ENCODE results near the gene SKOR1. TPM values are rescaled to one million over a fixed set of nuclear protein-coding genes. Genes with fewer than 3 reads are reported as not detected.
A peak's percentile ranks its signal among the peaks of the same experiment; 100 is the strongest.

The SKOR1 gene
- total and polyA plus RNA-seq, 9 donors, result 0.05 to 1.2 (median 0.88) TPM

- H3K9me3 ChIP-seq, result no peaks in the 10 kb centered on the region
- no peaks in the 10 kb centered on the region for H3K36me3 ChIP-seq
- intact Hi-C loops (cut with DNase I), result loop anchor here (1.0 to 10.0 kb wide), 8 partner anchors 92 to 349 kb away; partner anchors contain the start of gene PIAS1 (in 1 of the 4)
- peak overlapping the region in 1 of 2 donors; percentile 22 for H3K27ac ChIP-seq
- no peak for TF ChIP-seq POLR2A (IDR thresholded peaks at IDR 0.05)
- TF ChIP-seq EP300 (IDR thresholded peaks at IDR 0.05), result no peak
- no peak for TF ChIP-seq CTCF (IDR thresholded peaks at IDR 0.05)
- WGBS, 3 donors, result 58 to 61% (median 59%) methylated on average over 16 of the region's 16 CpGs
- H3K4me3 ChIP-seq, result no peak overlapping the region
- no peak for DNase-seq
- H3K4me1 ChIP-seq (ENCODE audit: insufficient read depth), result peaks cover 3% of the 10 kb centered on the region
- no peaks in the 10 kb centered on the region for H3K27me3 ChIP-seq
These were observed 37.6 kb downstream of the SKOR1 start for GRCh38 chr15:67862750-67863441.

- H3K9me3 ChIP-seq, result no peaks in the 10 kb centered on the region
- no peaks in the 10 kb centered on the region for H3K27me3 ChIP-seq
- intact Hi-C loops (cut with DNase I), result loop anchor here (1.0 to 10.0 kb wide), 8 partner anchors 91 to 349 kb away; partner anchors contain the start of gene PIAS1 (in 1 of the 4)
- DNase-seq, result peak; percentile 85 to 92 (median 88)
- WGBS, 3 donors, result 2 to 3% (median 2%) methylated on average over 37 to 41 of the region's 41 CpGs
- H3K36me3 ChIP-seq, result no peaks in the 10 kb centered on the region
- peak overlapping the region; percentile 30 for H3K4me3 ChIP-seq
- no peak for TF ChIP-seq POLR2A (IDR thresholded peaks at IDR 0.05)
- peak; percentile 88 to 95 (median 94) for TF ChIP-seq CTCF (IDR thresholded peaks at IDR 0.05)
- H3K27ac ChIP-seq, result peak overlapping the region in 1 of 2 donors; percentile 22
- H3K4me1 ChIP-seq (ENCODE audit: insufficient read depth), result peaks cover 3% of the 10 kb centered on the region
These were observed 38.2 kb downstream of the SKOR1 start for GRCh38 chr15:67863442-67863987.

DNA sequence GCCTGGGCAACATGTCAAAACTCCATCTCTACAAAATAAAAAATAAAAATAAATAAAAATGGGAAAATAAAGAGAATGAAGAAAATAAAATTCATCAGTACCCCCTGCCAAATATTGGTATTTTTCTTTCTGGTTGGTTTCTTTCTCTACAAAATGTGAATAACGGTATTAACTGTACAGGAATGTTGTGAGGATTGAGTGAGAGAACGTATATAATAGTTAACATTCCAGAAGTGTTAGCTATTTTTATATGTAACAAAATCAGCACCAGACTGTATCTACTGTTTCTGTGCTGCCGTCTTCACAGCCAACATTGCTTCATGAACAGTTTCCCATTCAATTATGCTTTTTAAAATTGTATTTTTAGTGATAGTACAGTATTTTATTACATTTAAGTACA is 40.0 kb downstream of the SKOR1 start:
- H3K9me3 ChIP-seq, result no peaks in the 10 kb centered on the region
- H3K27me3 ChIP-seq, result no peaks in the 10 kb centered on the region
- intact Hi-C loops (cut with DNase I), result loop anchor here in 2 of 4 donors (10.0 kb wide), 3 partner anchors 89 to 189 kb away; partner anchors contain the start of gene PIAS1 (in 1 of the 2)
- no peak for DNase-seq
- no peaks in the 10 kb centered on the region for H3K36me3 ChIP-seq
- TF ChIP-seq EP300 (IDR thresholded peaks at IDR 0.05), result no peak
- no peak for TF ChIP-seq POLR2A (IDR thresholded peaks at IDR 0.05)
- TF ChIP-seq CTCF (IDR thresholded peaks at IDR 0.05), result no peak
- 32 to 51% (median 39%) methylated on average over 3 of the region's 3 CpGs for WGBS, 3 donors
- H3K4me3 ChIP-seq, result no peak overlapping the region
- peaks cover 3% of the 10 kb centered on the region for H3K4me1 ChIP-seq (ENCODE audit: insufficient read depth)
- H3K27ac ChIP-seq, result no peak overlapping the region

GRCh38 chr15:67865766-67866165 is 40.5 kb downstream of the SKOR1 start:
- Histone ChIP-seq H3K36me3 (no peaks in the 10 kb centered on the region), H3K9me3 (no peaks in the 10 kb centered on the region), H3K27ac (no peak overlapping the region), H3K27me3 (no peaks in the 10 kb centered on the region), H3K4me3 (no peak overlapping the region), H3K4me1 (ENCODE audit: insufficient read depth) (peaks cover 3% of the 10 kb centered on the region)
- DNase-seq, result no peak
- 84 to 89% (median 85%) methylated on average over 4 of the region's 4 CpGs for WGBS, 3 donors
- TF ChIP-seq EP300 (IDR thresholded peaks at IDR 0.05), result no peak
- no peak for TF ChIP-seq POLR2A (IDR thresholded peaks at IDR 0.05)
- no peak for TF ChIP-seq CTCF (IDR thresholded peaks at IDR 0.05)
- intact Hi-C loops (cut with DNase I), result loop anchor here in 2 of 4 donors (10.0 kb wide), 3 partner anchors 89 to 189 kb away; partner anchors contain the start of gene PIAS1 (in 1 of the 2)
